HUES6 (cell line): ENCODE measurements around the gene F9.
"Not testable (repeated sequence)": the region's sequence is repeated elsewhere in the genome, so short reads cannot be mapped to it uniquely, and the experiment has no call there.

Source experiments
- H3K27ac ChIP-seq: 2 replicates; pipeline ENCODE4 v1.7.0; 2013; ENCODE audit warnings: low read depth, mild to moderate bottlenecking, low read length, inconsistent platforms
- H3K27me3 ChIP-seq: 2 replicates; pipeline ENCODE4 v1.6.1; 2013; ENCODE audit warnings: low read length; ENCODE audit not compliant: control insufficient read depth, insufficient read depth
- H3K36me3 ChIP-seq: 2 replicates; pipeline ENCODE4 v1.6.1; 2013; ENCODE audit warnings: low read length; ENCODE audit not compliant: control insufficient read depth, insufficient read depth
- H3K4me1 ChIP-seq: 2 replicates; pipeline ENCODE4 v1.6.1; 2013; ENCODE audit warnings: low read length; ENCODE audit not compliant: control insufficient read depth, insufficient read depth
- H3K4me3 ChIP-seq: 2 replicates; pipeline ENCODE4 v1.5.1; 2013; ENCODE audit warnings: low read depth, low read length
- H3K9ac ChIP-seq: one replicate; pipeline ENCODE4 v1.6.1; 2013; ENCODE audit warnings: mild to moderate bottlenecking, low read length
- H3K9me3 ChIP-seq: 2 replicates; pipeline ENCODE4 v1.6.1; 2013; ENCODE audit warnings: low read depth, low read length; ENCODE audit not compliant: control insufficient read depth, insufficient read depth

Gene F9

GRCh38 chrX:139530550-139530949 is at the start of gene F9:
Gene F9, plus strand, starts transcription at chrX:139530739. Its CDS starts 26 bp downstream, at chrX:139530765.
- Histone ChIP-seq H3K4me3 (no peak within 1 kb of the TSS), H3K9me3 (no peaks in the 10 kb centered on the region), H3K27me3 (no peaks in the 10 kb centered on the region), H3K4me1 (no peaks in the 10 kb centered on the region), H3K36me3 (no peaks in the 10 kb centered on the region), H3K27ac (no peak within 1 kb of the TSS), H3K9ac (no peak within 1 kb of the TSS)

GRCh38 chrX:139483699-139484098 is 46.8 kb upstream of the F9 start:
- Histone ChIP-seq H3K9me3 (no peaks in the 10 kb centered on the region), H3K27me3 (no peaks in the 10 kb centered on the region), H3K27ac (no peak overlapping the region)

GRCh38 chrX:139484591-139484990 is 45.9 kb upstream of the F9 start:
- H3K36me3 ChIP-seq = no peaks in the 10 kb centered on the region
- no peak overlapping the region for H3K4me3 ChIP-seq
- H3K27ac ChIP-seq = no peak overlapping the region
- H3K9me3 ChIP-seq = peaks cover 3% of the 10 kb centered on the region; the same call in 1 of the 2 replicates
- H3K9ac ChIP-seq = no peak overlapping the region
- H3K27me3 ChIP-seq = no peaks in the 10 kb centered on the region
- no peaks in the 10 kb centered on the region for H3K4me1 ChIP-seq

More at GRCh38 chrX:139483699-139484098, 46.8 kb upstream of the F9 start:
- Histone ChIP-seq H3K36me3 (no peaks in the 10 kb centered on the region), H3K9ac (no peak overlapping the region), H3K4me3 (no peak overlapping the region), H3K4me1 (no peaks in the 10 kb centered on the region)

GRCh38 chrX:139495324-139495723 is 35.2 kb upstream of the F9 start:
- H3K9me3 ChIP-seq = no peaks in the 10 kb centered on the region
- H3K4me3 ChIP-seq = no peak overlapping the region
- no peaks in the 10 kb centered on the region; the same call in 1 of the 2 replicates for H3K27me3 ChIP-seq
- H3K27ac ChIP-seq = no peak overlapping the region
- H3K4me1 ChIP-seq = no peaks in the 10 kb centered on the region
- H3K9ac ChIP-seq = no peak overlapping the region
- no peaks in the 10 kb centered on the region for H3K36me3 ChIP-seq

GRCh38 chrX:139506333-139506732 is 24.2 kb upstream of the F9 start:
- H3K4me3 ChIP-seq = no peak overlapping the region
- no peaks in the 10 kb centered on the region for H3K36me3 ChIP-seq
- H3K4me1 ChIP-seq = no peaks in the 10 kb centered on the region
- no peaks in the 10 kb centered on the region; the same call in 1 of the 2 replicates for H3K27me3 ChIP-seq
- no peaks in the 10 kb centered on the region for H3K9me3 ChIP-seq
- no peak overlapping the region for H3K9ac ChIP-seq
- no peak overlapping the region for H3K27ac ChIP-seq

- Histone ChIP-seq H3K27ac (no peak overlapping the region), H3K27me3 (no peaks in the 10 kb centered on the region; the same call in 1 of the 2 replicates), H3K9me3 (0 out of 2 replicates have a peak, but pooled peaks cover under 1% of the 10 kb centered on the region), H3K9ac (no peak overlapping the region), H3K4me1 (no peaks in the 10 kb centered on the region), H3K36me3 (no peaks in the 10 kb centered on the region), H3K4me3 (no peak overlapping the region)
Measured at GRCh38 chrX:139508099-139508498, 22.4 kb upstream of the F9 start.

GRCh38 chrX:139518475-139518874 is 12.1 kb upstream of the F9 start:
- Histone ChIP-seq H3K9ac (no peak overlapping the region), H3K27ac (no peak overlapping the region), H3K4me1 (no peaks in the 10 kb centered on the region), H3K27me3 (no peaks in the 10 kb centered on the region; the same call in 1 of the 2 replicates), H3K9me3 (peaks cover 9% of the 10 kb centered on the region), H3K36me3 (no peaks in the 10 kb centered on the region), H3K4me3 (no peak overlapping the region)

- not testable (repeated sequence) for H3K4me1 ChIP-seq, H3K9ac ChIP-seq, H3K36me3 ChIP-seq, H3K4me3 ChIP-seq, H3K9me3 ChIP-seq, H3K27ac ChIP-seq, H3K27me3 ChIP-seq
Measured at GRCh38 chrX:139528829-139529228, 1.7 kb upstream of the F9 start.

- Histone ChIP-seq H3K9ac (no peak overlapping the region), H3K27ac (no peak overlapping the region), H3K4me1 (no peaks in the 10 kb centered on the region), H3K9me3 (no peaks in the 10 kb centered on the region), H3K27me3 (no peaks in the 10 kb centered on the region), H3K4me3 (no peak overlapping the region), H3K36me3 (no peaks in the 10 kb centered on the region)
Measured at GRCh38 chrX:139532834-139533233, 2.3 kb downstream of the F9 start.

GRCh38 chrX:139533444-139533843 is 2.9 kb downstream of the F9 start:
- no peaks in the 10 kb centered on the region for H3K9me3 ChIP-seq
- no peaks in the 10 kb centered on the region for H3K27me3 ChIP-seq
- no peaks in the 10 kb centered on the region for H3K4me1 ChIP-seq
- H3K36me3 ChIP-seq = no peaks in the 10 kb centered on the region
- no peak overlapping the region for H3K9ac ChIP-seq
- no peak overlapping the region for H3K27ac ChIP-seq
- H3K4me3 ChIP-seq = no peak overlapping the region

- no peaks in the 10 kb centered on the region for H3K4me1 ChIP-seq
- H3K27me3 ChIP-seq = no peaks in the 10 kb centered on the region; the same call in 1 of the 2 replicates
- no peaks in the 10 kb centered on the region for H3K36me3 ChIP-seq
- no peak overlapping the region for H3K27ac ChIP-seq
- H3K4me3 ChIP-seq = no peak overlapping the region
- H3K9me3 ChIP-seq = no peaks in the 10 kb centered on the region
- H3K9ac ChIP-seq = no peak overlapping the region
Measured at GRCh38 chrX:139538907-139539790, 8.6 kb downstream of the F9 start.
